MCF 10A (cell line): Measurements from ENCODE around the gene OR2T5. TPM values are rescaled to one million over a fixed set of nuclear protein-coding genes. Genes with fewer than 3 reads are reported as not detected.
"Not testable (repeated sequence)": the region's sequence is repeated elsewhere in the genome, so short reads cannot be mapped to it uniquely, and the experiment has no call there.

Experiments
- BruUV-seq: library from RNA; stranded (reverse); fragments of 400-500 nt; replicated peaks from 2 replicates; lab custom pipeline; 2021; lab: Mats Ljungman, UMichigan
- CTCF ChIA-PET: fragments of 300-600 bp; sonication (Branson Sonifier 250); formaldehyde crosslinking; extraction: SDS; loops from one replicate; lab custom pipeline; 2021; ENCODE audit warnings: antibody characterized with exemption, inconsistent platforms; lab: Yijun Ruan, JAX
- POLR2A ChIA-PET: fragments of 300-600, 350-650 bp; sonication (Branson Sonifier 250); formaldehyde crosslinking; extraction: SDS; loops from one replicate; lab custom pipeline; 2020; ENCODE audit warnings: antibody characterized with exemption, inconsistent platforms; lab: Yijun Ruan, JAX
- DNase-seq: peaks from one replicate; pipeline ENCODE4 v3.0.0-alpha.2; 2018; ENCODE audit not compliant: unreplicated experiment
- H3K27ac Mint-ChIP-seq: one replicate; pipeline ENCODE4 v1.8.0; 2022; ENCODE audit warnings: mild to moderate bottlenecking, low read depth, mixed read lengths; ENCODE audit not compliant: unreplicated experiment
- H3K27me3 Mint-ChIP-seq: one replicate; pipeline ENCODE4 v1.8.0; 2022; ENCODE audit warnings: mixed read lengths; ENCODE audit not compliant: insufficient read depth, unreplicated experiment
- H3K36me3 Mint-ChIP-seq: one replicate; pipeline ENCODE4 v1.8.0; 2022; ENCODE audit warnings: mild to moderate bottlenecking, moderate library complexity, mixed read lengths; ENCODE audit not compliant: insufficient read depth, unreplicated experiment
- H3K4me1 Mint-ChIP-seq: one replicate; pipeline ENCODE4 v1.8.0; 2022; ENCODE audit warnings: mixed read lengths; ENCODE audit not compliant: insufficient read depth, unreplicated experiment
- H3K4me3 Mint-ChIP-seq: one replicate; pipeline ENCODE4 v1.8.0; 2022; ENCODE audit warnings: mild to moderate bottlenecking, moderate library complexity, mixed read lengths; ENCODE audit not compliant: unreplicated experiment
- H3K9me3 Mint-ChIP-seq: one replicate; pipeline ENCODE4 v1.8.0; 2022; ENCODE audit warnings: mixed read lengths; ENCODE audit not compliant: unreplicated experiment
- CTCF ChIP-seq: fragments of 200-600 bp; IDR thresholded peaks from one replicate; pipeline ENCODE4 v1.8.0; 2022; ENCODE audit warnings: antibody characterized with exemption, mild to moderate bottlenecking; ENCODE audit not compliant: unreplicated experiment
- intact Hi-C: fragments of 100-400 bp; cut with micrococcal nuclease; formaldehyde crosslinking; loops from 2 replicates; pipeline ENCODE4 v1.14.1; 2022
- total RNA-seq: library from RNA; stranded (reverse); gene quantifications from 2 replicates; pipeline ENCODE4 v1.2.3, GENCODE V29; 2022

Gene OR2T5
- total RNA-seq, 1 experiment from 2014 or later, result not detected

GRCh38 chr1:248521856-248522255 is 33.5 kb downstream of the OR2T5 start:
- CTCF ChIA-PET, result no interaction called here
- no peak overlapping the region for H3K27ac Mint-ChIP-seq
- H3K4me3 Mint-ChIP-seq, result no peak overlapping the region
- POLR2A ChIA-PET, result no interaction called here
- no peaks in the 10 kb centered on the region for H3K36me3 Mint-ChIP-seq
- no peak for TF ChIP-seq CTCF
- no TSS peak for BruUV-seq
- no peak for DNase-seq
- peaks cover 39% of the 10 kb centered on the region for H3K27me3 Mint-ChIP-seq
- intact Hi-C loops, result no loop called here
- H3K9me3 Mint-ChIP-seq, result peaks cover 10% of the 10 kb centered on the region
- no peaks in the 10 kb centered on the region for H3K4me1 Mint-ChIP-seq

GRCh38 chr1:248537449-248537848 is 49.1 kb downstream of the OR2T5 start:
- CTCF ChIA-PET, H3K36me3 Mint-ChIP-seq, POLR2A ChIA-PET, H3K27ac Mint-ChIP-seq, H3K4me1 Mint-ChIP-seq, H3K9me3 Mint-ChIP-seq, H3K27me3 Mint-ChIP-seq, H3K4me3 Mint-ChIP-seq, DNase-seq, intact Hi-C loops, BruUV-seq: not testable (repeated sequence)

Other genes starting within 250 kb of the OR2T5 start
- gene OR2T33, start 210.6 kb upstream of the OR2T5 start, total RNA-seq, result not detected in 2 replicates
- gene OR2T12, start 185.2 kb upstream of the OR2T5 start, total RNA-seq, result not detected in 2 replicates
- not detected in 2 replicates for gene OR2M7, start 164.0 kb upstream of the OR2T5 start, total RNA-seq
- gene OR14C36, start 139.8 kb upstream of the OR2T5 start, total RNA-seq, result not detected in 2 replicates
- not detected in 2 replicates for gene OR2T4, start 126.9 kb upstream of the OR2T5 start, total RNA-seq
- gene OR2T6, start 112.8 kb upstream of the OR2T5 start, total RNA-seq, result not detected in 2 replicates
- gene OR2T1, start 85.5 kb upstream of the OR2T5 start, total RNA-seq, result not detected in 2 replicates
- not detected in 2 replicates for gene OR2T2, start 43.0 kb upstream of the OR2T5 start, total RNA-seq
- gene OR2T3, start 15.2 kb upstream of the OR2T5 start, total RNA-seq, result not detected in 2 replicates
- not detected in 2 replicates for gene OR2G6, start 19.5 kb downstream of the OR2T5 start, total RNA-seq
- not detected in 2 replicates for gene OR2T29, start 74.2 kb downstream of the OR2T5 start, total RNA-seq
- gene OR2T34, start 86.2 kb downstream of the OR2T5 start, total RNA-seq, result not detected in 2 replicates
- gene OR2T10, start 109.1 kb downstream of the OR2T5 start, total RNA-seq, result not detected in 2 replicates
- gene OR2T11, start 146.5 kb downstream of the OR2T5 start, total RNA-seq, result not detected in 2 replicates
- gene OR2T35, start 156.7 kb downstream of the OR2T5 start, total RNA-seq, result not detected in 2 replicates
- not detected in 2 replicates for gene OR2T27, start 166.9 kb downstream of the OR2T5 start, total RNA-seq
- gene OR14I1, start 214.2 kb downstream of the OR2T5 start, total RNA-seq, result not detected in 2 replicates